Mammary epithelial cell (primary cell): ENCODE measurements around the gene BICRAL.

Experiments used
- EZH2 ChIP-seq: IDR thresholded peaks from 2 replicates; pipeline ENCODE4 v1.6.1; 2012; ENCODE audit warnings: low read length, inconsistent platforms, borderline replicate concordance
- TF ChIP-seq, protein P1 (sequence below), 2 donors: IDR thresholded peaks in 1 of 2; conservative IDR thresholded peaks in 1 of 2; 2 replicates each; pipeline ENCODE4 v1.5.1; 2011 to 2012; ENCODE audit warnings: inconsistent platforms in 2 of 2, low read length in 2 of 2, mild to moderate bottlenecking in 2 of 2, control low read depth in 1 of 2, low read depth in 1 of 2; ENCODE audit not compliant: insufficient read depth in 1 of 2; ENCODE audit errors: extremely low read depth in 1 of 2

DNA sequence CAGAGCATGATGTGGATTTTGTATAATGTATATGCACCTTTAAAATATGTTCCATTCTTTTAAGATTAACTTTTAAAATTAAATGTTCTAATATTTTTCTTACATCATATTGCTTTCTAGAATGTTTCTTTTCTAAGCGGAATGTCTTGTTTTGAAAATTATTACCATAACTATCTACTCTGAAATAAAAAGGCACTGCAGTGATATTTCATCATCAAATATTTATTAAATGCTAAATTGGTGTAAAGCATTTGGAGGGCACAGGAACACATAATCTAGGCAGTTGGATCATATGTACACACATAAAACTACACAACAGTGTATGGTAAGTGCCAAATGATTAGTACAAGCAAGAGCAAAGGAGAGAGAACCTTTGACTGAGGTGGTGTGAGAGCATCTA is 13.8 kb downstream of the BICRAL start:
- TF ChIP-seq, protein P1, sequence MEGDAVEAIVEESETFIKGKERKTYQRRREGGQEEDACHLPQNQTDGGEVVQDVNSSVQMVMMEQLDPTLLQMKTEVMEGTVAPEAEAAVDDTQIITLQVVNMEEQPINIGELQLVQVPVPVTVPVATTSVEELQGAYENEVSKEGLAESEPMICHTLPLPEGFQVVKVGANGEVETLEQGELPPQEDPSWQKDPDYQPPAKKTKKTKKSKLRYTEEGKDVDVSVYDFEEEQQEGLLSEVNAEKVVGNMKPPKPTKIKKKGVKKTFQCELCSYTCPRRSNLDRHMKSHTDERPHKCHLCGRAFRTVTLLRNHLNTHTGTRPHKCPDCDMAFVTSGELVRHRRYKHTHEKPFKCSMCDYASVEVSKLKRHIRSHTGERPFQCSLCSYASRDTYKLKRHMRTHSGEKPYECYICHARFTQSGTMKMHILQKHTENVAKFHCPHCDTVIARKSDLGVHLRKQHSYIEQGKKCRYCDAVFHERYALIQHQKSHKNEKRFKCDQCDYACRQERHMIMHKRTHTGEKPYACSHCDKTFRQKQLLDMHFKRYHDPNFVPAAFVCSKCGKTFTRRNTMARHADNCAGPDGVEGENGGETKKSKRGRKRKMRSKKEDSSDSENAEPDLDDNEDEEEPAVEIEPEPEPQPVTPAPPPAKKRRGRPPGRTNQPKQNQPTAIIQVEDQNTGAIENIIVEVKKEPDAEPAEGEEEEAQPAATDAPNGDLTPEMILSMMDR (conservative IDR thresholded peaks at IDR 0.05 in 1 of 2, IDR thresholded peaks at IDR 0.05 in 1 of 2; ENCODE audit: extremely low read depth in 1 of 2, insufficient read depth in 1 of 2, low read depth in 1 of 2, low read length in 2 of 2), result no peak
- no peak for TF ChIP-seq EZH2
